ENCODE data around the gene PIGT.
A peak's percentile ranks its signal among the peaks of the same experiment; 100 is the strongest.

PIGT gene

GRCh38 chr20:45402946-45403345 is 13.0 kb upstream of the PIGT start:
- no peak for DNase-seq

DNA sequence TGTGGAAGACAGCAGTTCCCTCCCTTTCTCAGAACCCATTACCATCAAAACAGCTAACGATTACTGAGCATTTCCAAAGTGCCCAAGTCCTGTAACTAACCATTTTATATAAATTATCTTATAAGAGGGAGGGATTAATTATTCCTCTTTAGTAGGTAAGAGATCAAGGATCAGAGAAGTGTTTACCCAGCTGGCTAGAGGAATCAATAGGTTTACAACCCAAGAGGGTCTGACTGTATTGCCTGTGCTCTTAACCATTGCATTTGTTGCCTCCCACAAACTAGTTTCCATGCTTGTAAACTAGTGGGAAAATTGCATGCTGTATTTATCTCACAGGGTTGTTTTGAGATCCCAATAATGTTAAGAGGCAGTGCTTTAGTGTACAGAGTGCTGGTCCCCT is 11.5 kb upstream of the PIGT start:
- DNase-seq, result no peak

DNA sequence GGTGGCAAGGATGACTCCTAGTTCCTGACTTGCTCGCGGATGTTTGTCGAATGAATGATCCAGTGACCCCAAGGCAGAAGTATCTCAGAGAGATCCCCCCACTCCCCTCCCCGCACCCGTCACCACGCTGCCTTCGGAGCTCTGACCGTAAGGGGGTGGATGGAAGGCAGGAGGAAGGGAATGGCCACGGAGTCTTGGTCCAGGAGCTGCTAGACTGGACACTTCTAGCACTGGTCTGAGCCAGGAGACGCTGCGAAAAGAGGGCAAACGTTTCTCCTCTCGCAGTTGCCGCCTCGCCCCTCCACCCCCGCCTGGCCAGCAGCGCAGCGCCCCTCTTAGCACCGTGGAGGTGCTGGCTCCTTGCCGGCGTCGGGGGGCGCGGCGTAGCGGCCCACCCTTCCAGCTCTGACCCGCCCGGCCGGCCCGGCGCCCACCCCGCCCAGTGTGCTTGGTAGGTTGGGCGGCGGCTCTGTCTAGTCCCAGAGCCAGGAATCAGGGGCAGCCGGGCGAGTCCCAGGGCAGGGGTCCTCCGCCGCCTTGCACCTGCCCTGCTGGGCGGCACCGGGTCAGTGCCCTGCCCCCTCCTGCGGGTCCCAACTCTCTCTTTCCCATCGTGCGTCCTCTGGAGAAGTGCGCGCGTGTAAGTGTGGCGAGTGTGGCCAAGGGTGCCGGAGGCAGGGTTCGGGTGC is 10.2 kb upstream of the PIGT start:
- DNase-seq, result no peak

DNA sequence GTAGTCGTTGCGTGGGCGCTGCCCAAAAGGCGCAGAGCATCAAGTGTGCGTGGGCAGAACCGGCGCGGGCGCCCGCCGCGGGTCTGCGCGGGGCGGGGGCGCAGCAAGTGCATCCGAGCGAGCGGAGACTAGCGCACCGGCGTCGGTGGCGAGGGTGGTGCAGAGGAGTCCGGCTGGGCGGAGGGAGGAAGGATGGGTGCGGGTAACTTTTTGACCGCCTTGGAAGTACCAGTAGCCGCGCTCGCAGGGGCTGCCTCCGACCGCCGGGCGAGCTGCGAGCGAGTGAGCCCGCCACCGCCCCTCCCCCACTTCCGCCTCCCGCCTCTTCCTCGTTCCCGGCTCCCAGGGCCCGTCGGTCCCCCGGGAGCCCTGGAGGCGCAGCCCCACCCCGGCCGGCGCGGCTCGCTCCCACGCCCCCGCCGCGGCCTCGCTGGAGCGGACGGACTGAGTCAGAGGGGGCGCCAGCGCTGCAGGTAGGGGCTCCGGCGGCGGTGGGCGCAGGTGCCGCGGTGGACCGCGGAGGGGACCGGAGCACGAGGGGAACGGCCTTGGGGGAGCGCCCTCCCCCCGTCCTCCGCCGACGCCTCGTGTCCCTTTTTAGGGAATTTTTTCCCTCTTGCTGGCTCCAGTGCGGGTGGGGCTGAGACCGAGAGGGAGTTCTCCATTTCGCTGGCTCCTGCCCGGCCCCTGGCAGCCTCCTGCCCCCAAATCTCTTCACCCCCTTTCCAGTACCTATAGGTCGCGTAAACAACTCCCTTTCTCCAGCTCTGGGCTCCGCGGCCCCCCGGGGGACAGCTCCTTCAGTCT is 9.5 kb upstream of the PIGT start:
- peak in 3 of 5 donors; percentile 22 to 45 (median 31) for DNase-seq

- DNase-seq, result no peak
Observed at GRCh38 chr20:45407067-45407745, 8.7 kb upstream of the PIGT start.

- no peak for DNase-seq
Observed at GRCh38 chr20:45407783-45408645, 7.9 kb upstream of the PIGT start, which contains the start of gene DBNDD2. TSS of gene DBNDD2 (plus strand) at chr20:45408289. CDS start at chr20:45408468, 179 bp downstream.

DNA sequence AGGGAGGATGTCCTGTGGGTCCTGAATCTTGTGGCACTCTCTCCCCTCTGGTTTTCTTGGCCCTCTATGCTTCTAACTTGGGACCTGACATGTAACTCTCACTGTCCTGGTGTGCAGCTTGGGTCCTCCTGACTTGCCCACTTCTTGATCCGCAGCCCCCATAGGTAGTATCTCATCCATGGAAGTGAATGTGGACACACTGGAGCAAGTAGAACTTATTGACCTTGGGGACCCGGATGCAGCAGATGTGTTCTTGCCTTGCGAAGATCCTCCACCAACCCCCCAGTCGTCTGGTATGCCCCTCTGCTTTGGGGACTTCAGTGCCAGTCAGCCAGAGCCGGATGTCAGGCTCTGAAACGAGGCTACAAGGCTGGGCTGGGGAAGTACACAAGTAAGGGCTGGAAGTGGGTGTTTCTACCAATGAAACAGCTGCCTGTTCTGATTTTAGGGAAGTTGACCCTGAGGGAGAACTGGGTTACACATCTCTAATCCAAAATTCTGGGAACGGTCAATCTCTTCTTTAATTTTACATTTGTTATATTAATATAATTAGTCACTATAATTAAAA is 7.2 kb upstream of the PIGT start:
- no peak for DNase-seq

GRCh38 chr20:45409521-45410272 is 6.2 kb upstream of the PIGT start:
- DNase-seq, result no peak

GRCh38 chr20:45410887-45411286 is 5.1 kb upstream of the PIGT start:
- DNase-seq, result no peak

- DNase-seq, result no peak
Observed at GRCh38 chr20:45412653-45413052, 3.3 kb upstream of the PIGT start.

DNA sequence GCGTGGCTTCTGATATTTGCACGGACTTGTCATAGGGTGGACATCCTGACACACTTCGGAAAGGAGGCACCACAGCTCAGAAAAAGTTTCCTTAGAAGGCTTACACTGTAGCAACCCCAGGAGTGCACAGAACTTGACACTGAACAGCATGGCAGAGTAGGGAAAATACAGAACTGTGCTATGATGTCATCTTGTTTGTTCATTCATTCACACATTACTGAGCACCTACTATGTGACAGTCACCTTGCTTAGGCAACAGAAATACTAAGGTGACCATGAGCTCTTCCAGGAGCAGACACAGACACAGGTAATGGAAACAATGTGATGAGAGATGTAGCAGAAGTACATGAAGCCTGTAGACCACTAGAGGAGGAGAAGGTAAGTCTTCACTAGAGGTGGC is 2.5 kb upstream of the PIGT start:
- no peak for DNase-seq

DNA sequence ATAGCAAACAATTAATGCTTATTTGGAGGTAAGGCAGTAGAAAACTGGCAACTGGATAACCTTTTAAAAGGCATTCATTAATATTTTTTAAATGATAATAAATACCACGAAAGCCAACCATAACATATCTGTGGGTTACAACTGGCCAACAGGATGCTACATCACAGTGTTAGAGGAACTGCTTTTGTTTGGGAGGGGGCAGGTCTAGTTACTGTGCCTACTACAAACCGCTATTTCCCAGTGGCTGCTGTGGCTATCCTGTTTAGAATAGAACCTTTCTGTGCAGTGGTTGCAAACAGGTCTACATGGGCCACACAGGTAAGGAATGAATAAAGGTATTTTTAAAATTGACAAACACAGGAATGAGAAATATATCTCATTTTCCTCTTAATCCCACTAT is 976 bp downstream of the PIGT start:
- no peak for DNase-seq

- DNase-seq, result no peak
Observed at GRCh38 chr20:45419188-45420091, 3.5 kb downstream of the PIGT start.

DNA sequence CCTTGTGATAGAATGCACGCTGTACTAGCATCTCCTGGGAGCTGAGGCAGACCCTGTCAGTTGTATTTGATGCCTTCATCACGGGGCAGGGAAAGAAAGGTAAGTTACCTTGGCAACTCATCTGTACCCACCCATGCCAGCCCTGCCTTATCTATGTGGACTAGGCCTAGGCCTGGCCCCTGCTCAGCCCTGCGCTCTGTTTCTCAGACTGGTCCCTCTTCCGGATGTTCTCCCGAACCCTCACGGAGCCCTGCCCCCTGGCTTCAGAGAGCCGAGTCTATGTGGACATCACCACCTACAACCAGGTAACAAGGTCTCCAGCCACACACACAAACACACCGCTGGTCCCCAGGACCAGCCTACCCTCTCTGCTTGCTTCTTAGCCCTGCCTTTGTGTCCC is 4.2 kb downstream of the PIGT start:
- DNase-seq, result no peak

DNA sequence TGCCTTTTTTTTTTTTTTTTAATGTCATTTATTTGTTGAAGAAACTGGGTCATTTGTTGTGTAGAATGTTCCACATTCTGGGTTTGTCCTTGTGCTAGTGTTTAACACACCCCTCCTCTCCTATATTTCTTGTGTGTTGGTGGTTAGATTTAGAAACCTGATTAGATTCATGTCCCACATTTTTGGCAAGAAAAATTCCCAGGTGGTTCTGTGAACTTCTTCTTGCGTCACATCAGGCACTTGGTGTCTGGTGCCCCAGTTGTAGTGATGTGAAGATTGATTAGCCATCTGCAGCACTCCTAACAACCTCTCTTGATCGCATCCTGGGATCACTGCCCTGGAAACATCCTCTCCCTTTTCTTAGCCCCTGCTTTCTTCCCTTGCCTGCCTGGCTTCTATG is 7.8 kb downstream of the PIGT start:
- no peak for DNase-seq

- no peak for DNase-seq
Observed at GRCh38 chr20:45425561-45425960, 9.6 kb downstream of the PIGT start.

GRCh38 chr20:45426320-45427016 is 10.5 kb downstream of the PIGT start:
- no peak for DNase-seq

GRCh38 chr20:45427236-45428149 is 11.6 kb downstream of the PIGT start:
- DNase-seq, result no peak

DNA sequence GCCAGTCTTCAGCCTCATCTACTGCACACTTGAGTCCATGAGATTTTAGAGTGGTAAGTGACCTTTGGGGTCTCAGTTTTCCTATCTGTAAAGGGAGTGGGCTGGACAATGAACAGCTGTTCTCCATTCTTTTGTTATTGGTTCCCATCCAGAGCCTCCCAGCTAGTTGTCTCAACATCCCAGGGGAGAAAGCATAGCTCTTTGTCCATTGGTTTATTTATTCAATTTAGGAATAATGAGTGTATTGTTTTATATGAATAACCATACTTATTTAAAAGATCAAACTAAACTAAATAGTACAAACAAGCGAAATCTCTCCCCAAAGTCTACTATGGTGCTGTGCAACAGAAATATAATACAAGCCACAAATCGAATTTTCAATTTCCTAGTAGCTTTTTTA is 13.7 kb downstream of the PIGT start:
- DNase-seq, result no peak

Measured in T-helper 1 cell (primary cell).